Forelimb muscle (tissue), 1 donor: ENCODE results near the gene SLBP. TPM values are rescaled to one million over a fixed set of nuclear protein-coding genes. Genes with fewer than 3 reads are reported as not detected.
A peak's percentile ranks its signal among the peaks of the same experiment; 100 is the strongest.

Experiments
- DNase-seq: peaks from one replicate; pipeline ENCODE4 v3.0.0-alpha.2; 2013; ENCODE audit warnings: low read depth
- polyA plus RNA-seq: library from polyadenylated mRNA; unstranded; fragments of 120-200 nt; gene quantifications from one replicate; pipeline ENCODE4 v1.2.1, GENCODE V29; 2013; ENCODE audit not compliant: insufficient read length

The SLBP gene
- 32.2 TPM for polyA plus RNA-seq

GRCh38 chr4:1712216-1713002 lies at the start of gene SLBP:
Gene SLBP (minus strand): TSS chr4:1712319. CDS start chr4:1712188, 131 bp downstream.
- DNase-seq: peak; percentile 62

DNA sequence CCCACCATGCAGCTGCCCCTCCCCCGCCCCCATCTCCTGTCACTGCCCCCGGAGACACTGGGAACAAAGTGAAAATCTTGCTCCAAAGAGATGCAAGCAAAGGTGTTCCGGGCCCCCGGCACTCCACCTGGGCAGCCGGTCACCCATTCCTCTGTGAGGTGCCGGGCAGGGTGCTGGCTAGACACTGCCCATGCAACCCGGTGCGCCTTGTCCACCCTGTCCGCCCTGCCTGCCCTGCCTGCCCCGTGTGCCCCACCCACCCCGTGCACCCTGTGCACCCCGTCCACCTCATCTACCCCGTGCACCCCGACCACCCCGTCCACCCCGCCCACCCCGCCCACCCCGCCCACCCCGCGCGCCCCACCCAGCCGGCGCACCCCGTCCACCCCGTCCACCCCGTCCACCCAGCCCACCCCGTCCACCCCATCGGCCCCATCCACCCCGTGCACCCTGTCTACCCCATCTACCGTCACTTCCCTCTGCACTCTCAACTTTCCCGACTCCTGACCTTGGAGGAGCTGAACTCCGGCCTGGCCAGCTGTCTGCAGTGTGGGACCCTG lies 49.1 kb upstream of the SLBP start:
- DNase-seq: no peak

DNA sequence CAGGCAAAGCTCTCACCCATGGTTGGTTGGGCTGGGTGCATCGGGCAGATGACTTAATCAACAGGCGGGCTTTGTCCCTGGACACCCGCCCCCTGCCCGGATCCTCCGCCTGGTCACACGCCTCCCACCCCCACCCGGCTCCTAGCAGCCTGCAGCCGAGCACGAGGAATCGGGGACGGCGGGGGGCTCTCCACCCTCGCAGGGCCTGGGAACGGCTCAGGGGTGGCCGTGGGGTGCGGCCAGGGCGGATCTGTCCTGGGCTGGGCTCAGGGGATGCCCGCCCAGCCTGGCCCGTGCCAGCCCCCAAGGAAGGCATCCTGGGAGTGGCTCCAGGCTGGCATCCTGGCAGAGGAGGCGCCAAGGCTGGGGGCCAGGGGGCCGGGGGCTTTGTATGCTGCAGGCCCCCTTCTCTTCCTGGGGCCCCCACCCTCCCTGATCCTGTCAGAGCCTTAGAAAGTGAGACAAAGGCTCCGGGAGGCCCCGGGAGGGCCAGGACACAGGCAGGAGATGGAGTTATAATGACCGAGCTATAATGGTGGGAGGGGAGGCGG lies 48.5 kb upstream of the SLBP start:
- no peak for DNase-seq

DNA sequence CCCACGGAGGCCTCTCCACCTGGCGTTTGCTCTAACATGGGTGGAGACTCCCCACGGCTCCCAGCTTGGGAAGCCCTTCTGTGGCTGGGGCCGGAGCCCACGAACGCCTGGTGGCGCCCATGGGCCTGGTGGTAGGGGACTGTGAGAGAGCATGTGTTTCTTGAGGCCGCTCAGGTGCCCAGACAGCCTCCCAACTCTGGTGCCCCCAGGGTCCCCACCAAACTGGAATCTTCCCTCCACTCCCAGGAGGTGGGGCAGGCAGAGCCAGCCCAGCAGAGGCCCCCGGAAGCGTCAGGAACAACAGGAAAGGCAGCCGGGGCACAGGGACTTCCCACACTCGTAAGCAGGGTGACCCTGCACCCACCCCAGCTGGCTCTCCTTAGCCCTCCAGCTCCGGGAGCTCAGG lies 47.7 kb upstream of the SLBP start:
- no peak for DNase-seq

DNA sequence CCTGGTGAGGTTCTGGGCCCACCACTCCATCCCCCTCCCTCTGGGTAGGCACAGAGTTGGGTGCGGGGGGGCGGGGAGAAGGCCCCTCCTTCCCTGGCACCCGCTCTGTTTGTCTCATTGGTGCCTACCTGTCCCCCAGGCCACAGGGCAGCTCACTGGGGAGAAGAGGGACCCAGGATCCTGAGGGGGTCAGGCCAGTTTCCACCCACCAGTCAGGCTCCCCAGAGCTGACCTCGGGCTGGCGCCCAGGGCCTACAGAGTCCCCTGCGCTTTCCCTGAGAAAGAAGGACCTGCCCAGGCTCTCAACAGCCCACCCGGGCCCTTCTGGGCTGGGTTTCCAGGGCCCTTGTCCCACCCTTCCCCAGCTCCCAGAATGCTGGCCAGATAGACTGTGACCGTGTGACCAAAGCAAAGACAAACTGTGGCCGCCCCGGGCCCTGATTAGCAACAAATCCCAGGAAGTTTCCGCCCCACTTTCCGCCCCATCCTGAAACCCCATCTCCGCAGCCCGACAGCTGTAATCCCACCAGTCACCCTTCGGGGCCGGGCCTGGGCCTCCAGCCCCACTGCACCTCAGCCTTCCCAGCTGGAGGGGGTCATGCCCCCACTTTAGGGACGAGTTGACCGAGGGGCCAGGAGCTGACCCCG lies 47.2 kb upstream of the SLBP start:
- no peak for DNase-seq

GRCh38 chr4:1758306-1759121 lies 46.4 kb upstream of the SLBP start:
- DNase-seq: no peak

GRCh38 chr4:1757836-1758235 lies 45.7 kb upstream of the SLBP start:
- no peak for DNase-seq

DNA sequence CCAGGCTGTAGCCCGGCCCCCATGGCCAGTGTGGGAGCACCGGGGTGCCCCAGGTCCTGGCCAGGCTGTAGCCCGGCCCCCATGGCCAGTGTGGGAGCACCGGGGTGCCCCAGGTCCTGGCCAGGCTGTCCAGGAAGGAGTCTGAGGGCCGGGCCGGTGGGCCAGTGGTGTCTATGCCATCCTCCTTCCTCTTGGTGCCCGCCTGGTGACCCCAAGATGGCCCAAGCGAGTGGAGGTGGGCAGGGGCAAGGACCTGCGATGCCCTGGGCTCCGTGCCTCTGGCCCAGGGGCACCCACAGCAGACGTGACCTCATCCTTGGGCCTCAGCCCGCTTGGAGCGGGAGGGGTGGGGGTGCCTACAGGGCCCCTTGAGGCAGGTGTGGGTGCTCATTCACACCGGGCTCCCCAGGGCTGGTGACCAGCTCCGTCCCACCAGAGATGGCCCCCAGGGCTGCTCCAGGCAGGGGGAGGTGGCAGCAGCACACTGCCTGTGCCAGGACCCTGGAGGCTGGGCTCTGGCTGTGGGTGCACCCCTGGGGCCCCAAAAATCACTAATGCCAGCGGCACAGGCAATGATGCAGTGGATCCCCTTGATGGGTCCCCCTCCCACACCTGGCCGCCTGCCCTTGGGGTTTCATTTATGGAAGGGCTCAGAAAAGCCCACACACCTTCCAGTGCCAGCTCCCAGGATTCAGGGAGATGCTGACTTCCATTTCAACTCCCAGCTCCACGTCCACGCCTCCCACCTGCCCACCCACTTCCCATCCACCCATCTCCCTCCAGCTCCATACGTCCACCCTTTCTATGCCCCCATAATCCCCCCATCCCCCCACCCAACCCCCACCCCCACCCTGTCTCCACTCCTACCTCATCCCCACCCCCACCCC lies 45.0 kb upstream of the SLBP start:
- DNase-seq: no peak

DNA sequence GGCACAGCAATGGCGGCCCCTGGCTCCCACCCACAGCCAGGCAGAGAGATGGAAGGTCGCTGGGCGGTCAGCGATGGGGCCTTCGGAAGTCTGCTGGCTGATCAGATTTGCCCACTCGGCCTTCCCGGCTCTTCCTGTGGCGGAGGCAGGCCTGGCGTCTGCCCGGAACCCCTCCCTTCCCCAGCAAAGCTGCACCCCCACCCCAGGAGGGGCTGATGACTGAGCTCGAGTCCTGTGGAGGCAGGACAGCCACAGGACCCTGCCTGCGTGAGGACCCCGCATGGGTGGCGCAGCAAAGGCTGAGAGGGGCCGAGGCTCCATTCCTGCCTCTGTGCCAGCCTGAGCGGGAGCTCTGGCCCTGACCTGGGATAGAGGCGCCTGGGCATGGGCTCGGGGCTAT lies 44.0 kb upstream of the SLBP start:
- no peak for DNase-seq

GRCh38 chr4:1755297-1755696 lies 43.2 kb upstream of the SLBP start:
- no peak for DNase-seq

- no peak for DNase-seq
Measured at GRCh38 chr4:1754336-1754735, 42.2 kb upstream of the SLBP start.

- no peak for DNase-seq
Measured at GRCh38 chr4:1753697-1754311, 41.7 kb upstream of the SLBP start.

- DNase-seq: no peak
Measured at GRCh38 chr4:1753294-1753696, 41.2 kb upstream of the SLBP start.

GRCh38 chr4:1752284-1753041 lies 40.3 kb upstream of the SLBP start:
- DNase-seq: no peak

DNA sequence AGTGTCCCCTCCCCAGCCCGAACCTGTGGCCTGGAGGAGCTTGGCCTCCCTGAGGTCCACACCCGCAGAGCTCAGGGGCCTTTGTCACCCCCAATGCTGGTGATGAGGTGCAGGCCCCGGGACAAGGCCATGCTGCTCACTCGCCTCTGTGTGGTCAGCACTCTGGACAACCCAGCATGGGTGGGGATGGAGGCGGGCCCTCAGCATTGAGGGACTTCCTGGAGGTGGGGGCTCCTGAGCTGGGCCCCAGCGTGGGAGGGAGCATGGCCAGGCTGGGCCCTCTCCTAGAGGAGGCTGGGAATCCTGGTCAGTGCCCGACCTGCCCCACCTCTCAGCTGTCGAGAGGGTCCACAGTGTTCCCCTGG lies 39.8 kb upstream of the SLBP start:
- DNase-seq: no peak

DNA sequence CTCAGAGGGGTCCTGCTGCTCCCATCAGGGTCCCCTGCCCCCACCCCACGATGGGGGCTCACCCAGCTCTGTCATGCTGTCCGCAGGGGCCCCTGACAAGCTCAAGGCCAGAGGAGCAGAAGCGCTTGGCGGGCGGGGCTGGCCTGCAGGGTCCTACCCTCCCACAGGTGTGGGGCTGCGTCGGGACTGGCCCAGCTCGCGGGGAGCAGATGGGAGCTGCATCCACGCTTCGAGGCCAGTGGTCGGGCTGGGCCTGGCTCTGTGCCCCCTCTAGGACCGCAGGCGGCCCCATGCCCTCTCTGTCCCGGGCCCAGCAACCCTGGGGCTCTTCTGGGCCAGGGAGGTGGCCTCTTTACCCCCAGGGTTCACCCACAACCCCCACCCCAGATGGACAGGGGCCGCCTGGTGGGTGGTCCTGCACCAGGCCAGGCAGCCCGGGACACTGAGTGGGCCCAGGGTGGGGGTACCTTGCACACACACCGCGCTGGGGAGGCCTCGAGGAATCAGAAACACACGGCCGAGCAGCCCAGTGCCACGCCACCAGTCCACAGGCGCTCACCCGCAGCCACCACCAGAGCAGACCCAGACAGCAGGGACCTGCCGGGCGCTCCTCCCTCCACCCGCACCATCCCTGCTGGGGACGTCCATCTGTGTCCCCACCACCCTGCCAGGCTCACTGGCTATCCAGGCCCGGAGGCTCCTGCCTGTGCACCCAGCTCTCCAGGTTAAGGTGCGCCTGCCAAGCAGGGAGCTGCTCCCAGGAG lies 39.2 kb upstream of the SLBP start:
- DNase-seq: no peak

GRCh38 chr4:1750381-1751154 lies 38.4 kb upstream of the SLBP start:
- DNase-seq: no peak

- no peak for DNase-seq
Measured at GRCh38 chr4:1749826-1750225, 37.7 kb upstream of the SLBP start.
